Thyroid gland (tissue), 4 donors: Measurements from ENCODE around the gene CDHR3. TPM values are rescaled to one million over a fixed set of nuclear protein-coding genes. Genes with fewer than 3 reads are reported as not detected.

Source experiments
- DNase-seq, 2 donors: peaks; one replicate each; pipeline ENCODE4 v3.0.0-alpha.2; 2019
- H3K27ac ChIP-seq, 3 donors: fragments of 200-600 bp; sonication (generic); 1 replicate in 2 of 3; 2 replicates in 1 of 3; pipeline ENCODE4 v1.5.1; 2016 to 2019; ENCODE audit warnings: mild to moderate bottlenecking in 1 of 3, moderate library complexity in 1 of 3
- H3K27me3 ChIP-seq: fragments of 200-600 bp; sonication (generic); one replicate; pipeline ENCODE4 v1.5.1; 2019
- H3K36me3 ChIP-seq, 2 donors: fragments of 200-600 bp; sonication (generic); one replicate each; pipeline ENCODE4 v1.5.1; 2016 to 2019
- H3K4me1 ChIP-seq, 2 donors: fragments of 200-600 bp; sonication (generic); one replicate each; pipeline ENCODE4 v1.5.1; 2017 to 2019
- H3K4me3 ChIP-seq, 3 donors: fragments of 200-600 bp; sonication (generic); replicated peaks in 1 of 3; 1 replicate in 2 of 3; 2 replicates in 1 of 3; pipeline ENCODE4 v1.5.1; 2016; ENCODE audit warnings: mild to moderate bottlenecking in 1 of 3
- H3K9me3 ChIP-seq: fragments of 200-600 bp; sonication (generic); one replicate; pipeline ENCODE4 v1.5.1; 2017
- CTCF ChIP-seq, 6 experiments: fragments of 200-600 bp in 3 of 6; fragments of 450-650 bp in 3 of 6; sonication (generic) in 3 of 6; IDR thresholded peaks; one replicate each; pipeline ENCODE4 v1.5.1; 2016 to 2019; ENCODE audit warnings: antibody characterized with exemption in 6 of 6, mild to moderate bottlenecking in 2 of 6, inconsistent platforms in 1 of 6, moderate library complexity in 1 of 6
- POLR2A ChIP-seq, 2 donors: fragments of 450-650 bp; IDR thresholded peaks; one replicate each; pipeline ENCODE4 v1.6.1; 2017; ENCODE audit warnings: antibody characterized with exemption in 2 of 2, mild to moderate bottlenecking in 2 of 2, moderate library complexity in 1 of 2
- WGBS, 2 donors: methylation state at CpG; one replicate each; pipeline ENCODE4 v1.1.5; 2017; 5-methylcytosine and 5-hydroxymethylcytosine counted together
- intact Hi-C: fragments of 100-400 bp; cut with DNase I; formaldehyde crosslinking; loops from one replicate; pipeline ENCODE4 v1.15.1; 2023
- total RNA-seq, 4 donors: library from RNA; depleted of rRNA; stranded (reverse); fragments of >200 nt; gene quantifications; one replicate each; pipeline ENCODE4 v1.2.3, GENCODE V29; 2016

Gene CDHR3
- total RNA-seq, 4 donors from 2014 or later, result 5.8 to 8.6 (median 7.3) TPM

GRCh38 chr7:106010331-106010730, 47.3 kb downstream of the CDHR3 start:
- no peaks in the 10 kb centered on the region for H3K27me3 ChIP-seq
- peak; percentile 35 to 40 for DNase-seq
- intact Hi-C loops, result loop anchor here (10.0 kb wide), 1 partner anchor 356 kb away; no protein-coding TSS in a partner anchor
- H3K27ac ChIP-seq, result no peak overlapping the region
- H3K36me3 ChIP-seq, result no peaks in the 10 kb centered on the region
- no peaks in the 10 kb centered on the region for H3K9me3 ChIP-seq
- TF ChIP-seq CTCF (IDR thresholded peaks at IDR 0.05) (no peak), POLR2A (IDR thresholded peaks at IDR 0.05) (no peak)
- WGBS, 2 donors, result 23 to 36% methylated on average over 3 of the region's 3 CpGs
- H3K4me3 ChIP-seq, result no peak overlapping the region
- H3K4me1 ChIP-seq, result peaks cover 16 to 17% of the 10 kb centered on the region in 2 donors

- no peak overlapping the region for H3K27ac ChIP-seq
- TF ChIP-seq CTCF (IDR thresholded peaks at IDR 0.05) (no peak), POLR2A (IDR thresholded peaks at IDR 0.05) (no peak)
- H3K4me3 ChIP-seq, result no peak overlapping the region
- no peaks in the 10 kb centered on the region for H3K9me3 ChIP-seq
- H3K27me3 ChIP-seq, result no peaks in the 10 kb centered on the region
- no peaks in the 10 kb centered on the region for H3K36me3 ChIP-seq
- intact Hi-C loops, result loop anchor here (10.0 kb wide), 1 partner anchor 356 kb away; no protein-coding TSS in a partner anchor
- peaks cover 16 to 20% of the 10 kb centered on the region in 2 donors for H3K4me1 ChIP-seq
- 91 to 92% methylated on average over 4 of the region's 4 CpGs for whole genome bisulfite sequencing, 2 donors
- DNase-seq, result no peak
These were observed 47.8 kb downstream of the CDHR3 start for GRCh38 chr7:106010866-106011265.

- intact Hi-C loops, result loop anchor here (10.0 kb wide), 1 partner anchor 357 kb away; no protein-coding TSS in a partner anchor
- Histone ChIP-seq H3K27me3 (no peaks in the 10 kb centered on the region), H3K36me3 (no peaks in the 10 kb centered on the region), H3K4me3 (no peak overlapping the region), H3K9me3 (no peaks in the 10 kb centered on the region), H3K27ac (no peak overlapping the region), H3K4me1 (peaks cover 16 to 24% of the 10 kb centered on the region in 2 donors)
- DNase-seq, result no peak
- TF ChIP-seq CTCF (IDR thresholded peaks at IDR 0.05), result no peak
- no peak for TF ChIP-seq POLR2A (IDR thresholded peaks at IDR 0.05)
- 95 to 97% methylated on average over 5 of the region's 5 CpGs for WGBS, 2 donors
These were observed 49.1 kb downstream of the CDHR3 start for GRCh38 chr7:106012184-106012583.

- H3K27me3 ChIP-seq, result no peaks in the 10 kb centered on the region
- intact Hi-C loops, result loop anchor here (10.0 kb wide), 1 partner anchor 358 kb away; no protein-coding TSS in a partner anchor
- H3K9me3 ChIP-seq, result no peaks in the 10 kb centered on the region
- TF ChIP-seq POLR2A (IDR thresholded peaks at IDR 0.05) (no peak), CTCF (IDR thresholded peaks at IDR 0.05) (no peak)
- WGBS, 2 donors, result 89 to 93% methylated on average over 8 of the region's 8 CpGs
- H3K4me1 ChIP-seq, result peaks cover 16 to 24% of the 10 kb centered on the region in 2 donors
- DNase-seq, result no peak
- H3K4me3 ChIP-seq, result no peak overlapping the region
- no peaks in the 10 kb centered on the region for H3K36me3 ChIP-seq
- no peak overlapping the region for H3K27ac ChIP-seq
These were observed 49.9 kb downstream of the CDHR3 start for GRCh38 chr7:106012935-106013439.

- H3K4me1 ChIP-seq, result peaks cover 0 to 9% of the 10 kb centered on the region in 2 donors
- TF ChIP-seq CTCF (IDR thresholded peaks at IDR 0.05) (no peak), POLR2A (IDR thresholded peaks at IDR 0.05) (no peak)
- no peaks in the 10 kb centered on the region for H3K36me3 ChIP-seq
- no peaks in the 10 kb centered on the region for H3K9me3 ChIP-seq
- no peak overlapping the region for H3K27ac ChIP-seq
- 60 to 63% methylated on average over 11 of the region's 11 CpGs for WGBS, 2 donors
- intact Hi-C loops, result loop anchor here (10.0 kb wide), 1 partner anchor 361 kb away; no protein-coding TSS in a partner anchor
- H3K27me3 ChIP-seq, result no peaks in the 10 kb centered on the region
- no peak overlapping the region for H3K4me3 ChIP-seq
- peak in 1 of 2 donors; percentile 15 for DNase-seq
These were observed 52.5 kb downstream of the CDHR3 start for GRCh38 chr7:106015381-106016218.
